Stimulated activated CD8-positive, alpha-beta memory T cell treated with anti-CD3 and anti-CD28 coated beads, Interleukin-15, amount 100 ng/mL, for 1 hour (primary cell): ENCODE measurements around the gene PEMT.
A peak's percentile ranks its signal among the peaks of the same experiment; 100 is the strongest.
"Not testable (repeated sequence)": the region's sequence is repeated elsewhere in the genome, so short reads cannot be mapped to it uniquely, and the experiment has no call there.

Experiments used
- DNase-seq: peaks from one replicate; pipeline ENCODE4 v3.0.0-alpha.2; 2020; ENCODE audit warnings: low read depth

Gene PEMT

GRCh38 chr17:17502741-17503565, 88.6 kb downstream of the PEMT start:
- no peak for DNase-seq

GRCh38 chr17:17500999-17501605, 90.4 kb downstream of the PEMT start:
- no peak for DNase-seq

GRCh38 chr17:17499402-17500145, 91.9 kb downstream of the PEMT start:
- no peak for DNase-seq

- no peak for DNase-seq
Observed at GRCh38 chr17:17498606-17499301, 92.8 kb downstream of the PEMT start.

- no peak for DNase-seq
Observed at GRCh38 chr17:17497845-17498520, 93.5 kb downstream of the PEMT start.

- DNase-seq: no peak
Observed at GRCh38 chr17:17497065-17497844, 94.3 kb downstream of the PEMT start.

- DNase-seq: peak; percentile 53
Observed at GRCh38 chr17:17496189-17497064, 95.1 kb downstream of the PEMT start, which contains the start of gene RASD1. Gene RASD1, minus strand, starts transcription at chr17:17496395. Its CDS starts 214 bp downstream, at chr17:17496181.

- DNase-seq: no peak
Observed at GRCh38 chr17:17495536-17496188, 95.8 kb downstream of the PEMT start.

- DNase-seq: no peak
Observed at GRCh38 chr17:17494870-17495535, 96.5 kb downstream of the PEMT start.

GRCh38 chr17:17494499-17494869, 97.0 kb downstream of the PEMT start:
- no peak for DNase-seq

GRCh38 chr17:17493986-17494466, 97.5 kb downstream of the PEMT start:
- DNase-seq: no peak

GRCh38 chr17:17493249-17493985, 98.1 kb downstream of the PEMT start:
- no peak for DNase-seq

- DNase-seq: no peak
Observed at GRCh38 chr17:17492571-17492970, 98.9 kb downstream of the PEMT start.

- no peak for DNase-seq
Observed at GRCh38 chr17:17492085-17492484, 99.4 kb downstream of the PEMT start.

GRCh38 chr17:17491546-17491988, 99.9 kb downstream of the PEMT start:
- no peak for DNase-seq

- DNase-seq: no peak
Observed at GRCh38 chr17:17491031-17491471, 100.5 kb downstream of the PEMT start.

- no peak for DNase-seq
Observed at GRCh38 chr17:17487998-17488397, 103.5 kb downstream of the PEMT start.

GRCh38 chr17:17486416-17486815, 105.1 kb downstream of the PEMT start:
- DNase-seq: not testable (repeated sequence)
